ENCODE results near the gene TLK1. TPM values are rescaled to one million over a fixed set of nuclear protein-coding genes. Genes with fewer than 3 reads are reported as not detected.

Gene TLK1
- total RNA-seq, 2 donors from 2014 or later, result 69.5 to 82.8 TPM

- no peaks in the 10 kb centered on the region for H3K27me3 ChIP-seq
- H3K9me3 ChIP-seq, result no peaks in the 10 kb centered on the region
- TF ChIP-seq CTCF (IDR thresholded peaks at IDR 0.05), result no peak
- H3K27ac ChIP-seq, result no peak overlapping the region
- no peak overlapping the region for H3K9ac ChIP-seq (ENCODE audit: low read depth in 2 of 2, low read length in 2 of 2)
- no peaks in the 10 kb centered on the region for H3K36me3 ChIP-seq
- DNase-seq, result no peak
- no peak overlapping the region for H3K4me3 ChIP-seq
- intact Hi-C loops (cut with DNase I), result no loop called here
- H3K4me1 ChIP-seq, result no peaks in the 10 kb centered on the region
These were observed 36.2 kb downstream of the TLK1 start for GRCh38 chr2:171124541-171124940.

- Histone ChIP-seq H3K9ac (ENCODE audit: low read depth in 2 of 2, low read length in 2 of 2) (no peak overlapping the region), H3K9me3 (no peaks in the 10 kb centered on the region), H3K4me1 (no peaks in the 10 kb centered on the region), H3K36me3 (no peaks in the 10 kb centered on the region), H3K27me3 (no peaks in the 10 kb centered on the region), H3K4me3 (no peak overlapping the region), H3K27ac (no peak overlapping the region)
- TF ChIP-seq CTCF (IDR thresholded peaks at IDR 0.05), result no peak
- intact Hi-C loops (cut with DNase I), result no loop called here
- DNase-seq, result no peak
These were observed 51.1 kb downstream of the TLK1 start for GRCh38 chr2:171109571-171109970.

GRCh38 chr2:171109020-171109419 is 51.7 kb downstream of the TLK1 start:
- Histone ChIP-seq H3K9ac (ENCODE audit: low read depth in 2 of 2, low read length in 2 of 2) (no peak overlapping the region), H3K9me3 (no peaks in the 10 kb centered on the region), H3K36me3 (no peaks in the 10 kb centered on the region), H3K4me3 (no peak overlapping the region), H3K27me3 (no peaks in the 10 kb centered on the region), H3K27ac (no peak overlapping the region), H3K4me1 (no peaks in the 10 kb centered on the region)
- TF ChIP-seq CTCF (IDR thresholded peaks at IDR 0.05), result no peak
- intact Hi-C loops (cut with DNase I), result no loop called here
- DNase-seq, result no peak

- no peaks in the 10 kb centered on the region for H3K9me3 ChIP-seq
- intact Hi-C loops (cut with DNase I), result no loop called here
These were observed 52.9 kb downstream of the TLK1 start for GRCh38 chr2:171107803-171108202.

GRCh38 chr2:171104379-171104778 is 56.3 kb downstream of the TLK1 start:
- no peak overlapping the region for H3K9ac ChIP-seq (ENCODE audit: low read depth in 2 of 2, low read length in 2 of 2)
- H3K9me3 ChIP-seq, result no peaks in the 10 kb centered on the region
- intact Hi-C loops (cut with DNase I), result no loop called here
- DNase-seq, result no peak
- no peak overlapping the region for H3K4me3 ChIP-seq
- TF ChIP-seq CTCF (IDR thresholded peaks at IDR 0.05), result no peak
- H3K27me3 ChIP-seq, result no peaks in the 10 kb centered on the region
- H3K36me3 ChIP-seq, result no peaks in the 10 kb centered on the region
- H3K27ac ChIP-seq, result no peak overlapping the region
- no peaks in the 10 kb centered on the region for H3K4me1 ChIP-seq

More at GRCh38 chr2:171107803-171108202, 52.9 kb downstream of the TLK1 start:
- Histone ChIP-seq H3K27ac (no peak overlapping the region), H3K4me1 (no peaks in the 10 kb centered on the region), H3K9ac (ENCODE audit: low read depth in 2 of 2, low read length in 2 of 2) (no peak overlapping the region), H3K36me3 (no peaks in the 10 kb centered on the region), H3K4me3 (no peak overlapping the region), H3K27me3 (no peaks in the 10 kb centered on the region)
- no peak for TF ChIP-seq CTCF (IDR thresholded peaks at IDR 0.05)
- DNase-seq, result no peak

GRCh38 chr2:171102802-171103201 is 57.9 kb downstream of the TLK1 start:
- intact Hi-C loops (cut with DNase I), result no loop called here
- no peaks in the 10 kb centered on the region for H3K27me3 ChIP-seq
- H3K9ac ChIP-seq (ENCODE audit: low read depth in 2 of 2, low read length in 2 of 2), result no peak overlapping the region
- H3K4me3 ChIP-seq, result no peak overlapping the region
- no peaks in the 10 kb centered on the region for H3K36me3 ChIP-seq
- DNase-seq, result no peak
- no peak overlapping the region for H3K27ac ChIP-seq
- TF ChIP-seq CTCF (IDR thresholded peaks at IDR 0.05), result no peak
- peaks cover 4% of the 10 kb centered on the region for H3K9me3 ChIP-seq
- H3K4me1 ChIP-seq, result no peaks in the 10 kb centered on the region
